Testis (tissue), 3 donors: ENCODE data around the gene ENDOU. TPM values are rescaled to one million over a fixed set of nuclear protein-coding genes. Genes with fewer than 3 reads are reported as not detected.

ENCODE experiments used
- DNase-seq: peaks from one replicate; pipeline ENCODE4 v3.0.0-alpha.2; 2019
- H3K27ac ChIP-seq, 2 donors: fragments of 200-600 bp; sonication (generic); one replicate each; pipeline ENCODE4 v1.5.1; 2019
- H3K27me3 ChIP-seq: fragments of 200-600 bp; sonication (generic); one replicate; pipeline ENCODE4 v1.5.1; 2019
- H3K36me3 ChIP-seq: fragments of 200-600 bp; sonication (generic); one replicate; pipeline ENCODE4 v1.5.1; 2017; ENCODE audit warnings: low read depth; ENCODE audit errors: missing control alignments
- H3K4me1 ChIP-seq: fragments of 200-600 bp; sonication (generic); one replicate; pipeline ENCODE4 v1.5.1; 2019
- H3K4me3 ChIP-seq, 2 donors: fragments of 200-600 bp; sonication (generic); one replicate each; pipeline ENCODE4 v1.5.1; 2017 to 2019
- H3K9me3 ChIP-seq: fragments of 200-600 bp; sonication (generic); one replicate; pipeline ENCODE4 v1.5.1; 2017
- CTCF ChIP-seq, 3 experiments: fragments of 450-650 bp in 2 of 3; fragments of 200-600 bp in 1 of 3; sonication (generic) in 1 of 3; IDR thresholded peaks; one replicate each; pipeline ENCODE4 v1.5.1; 2016 to 2019; ENCODE audit warnings: antibody characterized with exemption in 3 of 3, mild to moderate bottlenecking in 2 of 3, moderate library complexity in 1 of 3
- POLR2A ChIP-seq: fragments of 450-650 bp; IDR thresholded peaks from one replicate; pipeline ENCODE4 v1.6.1; 2017; ENCODE audit warnings: antibody characterized with exemption, mild to moderate bottlenecking, moderate library complexity
- WGBS, 2 donors: methylation state at CpG; one replicate each; pipeline ENCODE4 v1.1.5; 2018; 5-methylcytosine and 5-hydroxymethylcytosine counted together
- intact Hi-C: fragments of 100-400 bp; cut with DNase I; formaldehyde crosslinking; loops from one replicate; pipeline ENCODE4 v1.15.1; 2023; ENCODE audit warnings: low total_unique reads
- polyA plus RNA-seq: library from polyadenylated mRNA; stranded (reverse); fragments of 350-450 nt; fragmentation: Illumina TruSeq; extraction: RNeasy Lipid Tissue Mini Kit (QIAGEN cat#74804); gene quantifications from one replicate; pipeline ENCODE4 v1.2.3, GENCODE V29; 2014; ENCODE audit warnings: low read depth, low replicate concordance; ENCODE audit not compliant: insufficient read depth
- total RNA-seq, 2 donors: library from RNA; depleted of rRNA; stranded (reverse); fragments of >200 nt; gene quantifications; one replicate each; pipeline ENCODE4 v1.2.3, GENCODE V29; 2016

ENDOU gene
- total and polyA plus RNA-seq, 3 donors from 2014 or later, result 0.16 to 0.43 (median 0.21) TPM

- H3K4me1 ChIP-seq, result peaks cover 38% of the 10 kb centered on the region
- no peak overlapping the region for H3K4me3 ChIP-seq
- H3K9me3 ChIP-seq, result no peaks in the 10 kb centered on the region
- H3K36me3 ChIP-seq, result no peaks in the 10 kb centered on the region
- intact Hi-C loops, result no loop called here
- 74 to 84% methylated on average over 7 of the region's 7 CpGs for WGBS, 2 donors
- peak; percentile 86 to 95 (median 87) for TF ChIP-seq CTCF (IDR thresholded peaks at IDR 0.05)
- no peak for TF ChIP-seq POLR2A
- no peak overlapping the region for H3K27ac ChIP-seq
- DNase-seq, result peak; percentile 74
- no peaks in the 10 kb centered on the region for H3K27me3 ChIP-seq
These were observed 17.0 kb upstream of the ENDOU start for GRCh38 chr12:47742253-47742825.

GRCh38 chr12:47741340-47741703 is 16.0 kb upstream of the ENDOU start:
- Histone ChIP-seq H3K4me1 (peaks cover 48% of the 10 kb centered on the region), H3K4me3 (no peak overlapping the region), H3K27me3 (no peaks in the 10 kb centered on the region), H3K9me3 (no peaks in the 10 kb centered on the region), H3K27ac (no peak overlapping the region), H3K36me3 (no peaks in the 10 kb centered on the region)
- peak; percentile 86 for DNase-seq
- 20 to 33% methylated on average over 1 to 4 of the region's 4 CpGs for WGBS, 2 donors
- no peak for TF ChIP-seq CTCF (IDR thresholded peaks at IDR 0.05)
- no peak for TF ChIP-seq POLR2A
- intact Hi-C loops, result no loop called here

- intact Hi-C loops, result no loop called here
- Histone ChIP-seq H3K4me3 (no peak overlapping the region), H3K27ac (peak overlapping the region; percentile 8 to 83), H3K36me3 (no peaks in the 10 kb centered on the region), H3K4me1 (peaks cover 53% of the 10 kb centered on the region), H3K27me3 (no peaks in the 10 kb centered on the region), H3K9me3 (no peaks in the 10 kb centered on the region)
- WGBS, 2 donors, result 60 to 94% methylated on average over 8 to 19 of the region's 21 CpGs
- TF ChIP-seq CTCF (IDR thresholded peaks at IDR 0.05) (no peak), POLR2A (no peak)
- DNase-seq, result no peak
These were observed 15.5 kb upstream of the ENDOU start for GRCh38 chr12:47740606-47741339.

- no peaks in the 10 kb centered on the region for H3K27me3 ChIP-seq
- no peak overlapping the region for H3K4me3 ChIP-seq
- H3K27ac ChIP-seq, result peak overlapping the region; percentile 8 to 83
- intact Hi-C loops, result no loop called here
- H3K9me3 ChIP-seq, result no peaks in the 10 kb centered on the region
- H3K36me3 ChIP-seq, result no peaks in the 10 kb centered on the region
- no peak for TF ChIP-seq CTCF (IDR thresholded peaks at IDR 0.05)
- no peak for TF ChIP-seq POLR2A
- H3K4me1 ChIP-seq, result peaks cover 61% of the 10 kb centered on the region
- DNase-seq, result no peak
- WGBS, 2 donors, result 66 to 73% methylated on average over 5 to 12 of the region's 12 CpGs
These were observed 14.7 kb upstream of the ENDOU start for GRCh38 chr12:47739979-47740378.
